ENCODE data around the gene LMO1.

Gene LMO1

DNA sequence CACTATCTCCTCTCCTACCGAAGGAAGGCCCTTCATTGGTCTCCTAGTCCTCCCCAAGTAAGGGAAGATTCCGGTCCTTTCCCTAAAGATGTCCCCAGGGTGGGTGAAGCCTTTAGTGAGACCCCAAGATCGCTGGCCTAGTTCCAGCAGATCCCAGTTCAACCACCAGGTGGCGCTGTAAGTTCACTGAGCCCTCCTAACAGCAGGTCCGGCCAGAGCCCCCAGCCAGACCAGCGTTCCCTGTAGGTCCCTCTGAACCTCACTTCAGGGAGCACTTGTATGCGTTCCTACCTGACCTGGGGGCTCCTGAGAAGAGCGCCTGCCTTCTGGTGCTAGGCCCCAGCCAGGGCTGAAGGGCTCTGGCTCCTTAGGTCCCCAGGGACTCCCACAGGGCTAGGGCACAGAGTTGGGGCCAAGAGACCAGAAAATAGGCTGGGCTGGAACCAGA, 38.1 kb downstream of the LMO1 start:
- peak; percentile 37 for DNase-seq

DNA sequence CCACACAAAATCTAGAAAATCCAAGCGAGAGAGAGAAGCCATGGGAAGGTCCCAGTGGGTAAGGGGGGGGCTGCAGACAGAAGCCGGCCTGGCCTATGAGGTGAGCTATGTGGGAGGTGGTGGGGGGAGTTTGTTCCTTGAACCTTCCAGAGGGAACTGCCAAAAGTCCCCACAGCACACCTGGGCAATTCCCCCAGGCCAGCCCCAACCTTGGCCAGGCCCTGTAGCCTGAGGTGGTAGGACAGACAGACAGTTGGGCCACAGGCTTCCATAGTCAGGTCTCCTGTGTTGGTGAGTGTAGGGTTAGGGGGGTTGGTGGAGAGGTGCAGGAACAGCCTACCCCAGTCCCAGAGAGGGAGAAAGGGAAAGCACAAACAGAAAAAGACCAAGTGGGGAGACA, 39.0 kb downstream of the LMO1 start:
- DNase-seq: no peak

DNA sequence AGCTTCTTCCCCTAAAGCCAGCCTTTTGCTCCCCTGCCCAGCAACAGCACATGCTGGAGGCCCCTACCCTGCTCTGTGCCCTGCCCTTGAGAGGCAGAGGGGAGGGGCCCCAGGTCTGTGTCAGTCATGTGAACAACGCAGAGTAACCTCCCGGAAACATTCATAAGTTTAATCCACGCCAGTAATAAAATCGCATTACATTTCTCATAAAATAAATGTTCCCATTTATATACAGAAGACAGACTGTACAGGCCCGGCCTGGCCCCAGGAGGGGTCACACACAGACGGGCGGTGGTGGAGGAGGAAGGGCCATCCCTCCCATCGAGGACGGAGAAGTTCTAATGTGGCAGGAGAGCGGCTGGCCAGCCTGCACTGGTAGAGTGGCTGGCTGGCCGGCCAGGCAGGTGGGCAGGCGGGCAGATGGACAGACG, 39.5 kb downstream of the LMO1 start:
- DNase-seq: no peak

DNA sequence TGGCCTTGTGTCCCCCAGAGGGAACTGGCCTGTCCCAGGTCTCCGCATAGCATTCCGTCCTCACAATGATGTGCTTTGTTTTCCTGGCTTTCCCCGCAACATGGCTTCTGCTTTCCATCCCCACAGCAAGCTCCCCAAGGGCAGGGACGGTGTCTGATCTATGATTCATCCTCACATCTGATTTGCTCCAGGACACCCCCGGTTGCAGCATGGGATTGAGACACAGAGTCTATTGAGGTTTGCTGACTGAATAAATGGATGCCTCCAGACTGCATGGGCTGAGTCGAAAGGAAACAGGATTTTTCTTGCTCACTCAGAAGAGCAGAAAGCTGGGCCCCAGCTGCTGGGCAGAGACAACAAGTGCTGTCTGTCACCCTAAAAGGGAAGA, 40.2 kb downstream of the LMO1 start:
- DNase-seq: no peak

DNA sequence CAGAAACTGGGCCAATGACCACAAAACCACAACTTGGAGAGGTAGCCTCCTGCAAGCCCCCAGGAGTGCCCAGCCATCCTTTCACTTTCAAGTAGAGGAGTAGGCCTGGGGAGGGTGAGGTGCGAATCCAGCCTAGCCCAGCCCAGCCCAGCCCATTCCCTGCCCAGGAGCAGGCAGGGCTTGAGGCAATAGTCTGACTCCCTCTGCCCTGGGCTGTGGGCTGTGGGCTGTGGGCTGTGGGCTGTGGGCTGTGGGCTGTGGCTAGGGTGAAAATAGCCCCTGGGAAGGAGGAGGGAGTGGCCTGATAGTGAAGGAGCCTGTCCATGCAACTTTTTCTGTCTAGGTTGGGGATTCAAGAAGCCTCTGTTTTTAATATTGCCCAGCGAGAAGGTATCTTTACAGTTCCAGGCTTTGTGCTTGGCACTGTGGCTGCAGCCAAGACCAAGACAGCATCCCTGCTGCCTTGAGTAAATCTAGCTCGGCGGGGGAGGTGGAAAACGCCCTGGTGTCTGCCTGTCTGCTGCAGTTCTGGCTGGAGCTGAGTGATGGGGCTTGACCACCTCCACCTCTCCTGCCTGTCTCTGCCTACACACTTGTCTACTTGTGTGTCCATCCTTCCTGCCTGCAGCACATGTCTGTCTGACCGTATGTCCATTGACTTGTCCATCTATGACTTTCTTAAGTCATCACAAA, 40.7 kb downstream of the LMO1 start:
- DNase-seq: no peak

DNA sequence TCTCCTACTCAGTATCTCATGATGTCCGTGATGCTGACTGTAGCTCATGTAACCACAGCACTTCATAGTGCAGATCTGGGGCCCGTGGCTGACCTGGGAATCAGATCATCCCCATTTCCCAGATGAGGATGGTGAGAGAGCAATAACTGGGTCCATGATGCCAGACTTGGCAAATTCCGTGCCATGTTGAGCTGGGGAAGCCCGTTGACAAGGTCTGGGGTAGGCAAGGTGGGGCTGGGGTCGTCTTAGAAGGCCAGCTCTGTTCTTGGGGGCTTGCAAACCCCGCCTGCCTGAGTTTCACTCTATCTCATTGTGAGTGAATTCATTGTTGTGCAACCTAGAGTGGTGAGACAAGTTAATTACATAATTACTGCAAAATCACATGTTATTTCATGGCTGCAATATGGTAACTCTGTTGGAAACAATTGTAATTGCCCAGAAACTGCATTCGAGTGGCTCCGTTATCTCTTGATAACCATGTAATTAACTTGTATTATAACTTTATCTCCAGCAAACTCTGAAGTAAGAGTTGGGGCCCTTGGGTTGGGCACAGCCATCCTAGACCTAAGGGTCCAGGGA, 41.7 kb downstream of the LMO1 start:
- DNase-seq: no peak

DNA sequence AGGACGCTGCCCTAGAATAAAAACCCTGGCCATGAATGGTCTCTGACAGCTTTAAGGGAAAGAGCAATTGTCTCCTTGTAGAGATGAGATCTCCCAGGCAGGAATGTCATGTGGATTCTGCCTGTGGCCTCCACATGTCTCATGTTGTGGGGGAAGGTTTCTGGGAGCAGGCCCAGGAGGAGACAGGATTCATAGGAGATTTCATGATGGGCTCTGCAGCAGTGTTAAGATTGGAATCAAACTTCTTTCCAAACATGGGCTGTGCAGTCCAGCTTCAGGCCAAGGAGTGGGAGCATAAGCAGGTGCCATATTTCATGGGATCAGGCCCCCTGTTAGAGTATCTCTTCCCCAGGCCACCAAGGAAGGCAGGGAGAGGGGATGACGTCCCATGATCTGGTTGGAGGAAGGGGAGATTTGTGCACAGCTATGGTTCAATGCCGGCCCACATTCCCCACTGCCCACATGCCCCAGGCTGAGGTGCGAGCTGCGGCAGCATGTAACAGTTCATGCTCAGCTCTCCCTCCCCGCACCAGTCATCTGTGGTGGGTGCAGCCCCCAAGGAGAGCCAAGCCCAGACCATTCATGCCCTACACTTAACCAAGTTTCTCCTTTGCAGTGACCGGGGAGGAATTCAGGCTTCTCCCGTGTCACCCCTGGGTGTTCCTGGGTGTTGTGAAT, 42.5 kb downstream of the LMO1 start:
- DNase-seq: no peak

DNA sequence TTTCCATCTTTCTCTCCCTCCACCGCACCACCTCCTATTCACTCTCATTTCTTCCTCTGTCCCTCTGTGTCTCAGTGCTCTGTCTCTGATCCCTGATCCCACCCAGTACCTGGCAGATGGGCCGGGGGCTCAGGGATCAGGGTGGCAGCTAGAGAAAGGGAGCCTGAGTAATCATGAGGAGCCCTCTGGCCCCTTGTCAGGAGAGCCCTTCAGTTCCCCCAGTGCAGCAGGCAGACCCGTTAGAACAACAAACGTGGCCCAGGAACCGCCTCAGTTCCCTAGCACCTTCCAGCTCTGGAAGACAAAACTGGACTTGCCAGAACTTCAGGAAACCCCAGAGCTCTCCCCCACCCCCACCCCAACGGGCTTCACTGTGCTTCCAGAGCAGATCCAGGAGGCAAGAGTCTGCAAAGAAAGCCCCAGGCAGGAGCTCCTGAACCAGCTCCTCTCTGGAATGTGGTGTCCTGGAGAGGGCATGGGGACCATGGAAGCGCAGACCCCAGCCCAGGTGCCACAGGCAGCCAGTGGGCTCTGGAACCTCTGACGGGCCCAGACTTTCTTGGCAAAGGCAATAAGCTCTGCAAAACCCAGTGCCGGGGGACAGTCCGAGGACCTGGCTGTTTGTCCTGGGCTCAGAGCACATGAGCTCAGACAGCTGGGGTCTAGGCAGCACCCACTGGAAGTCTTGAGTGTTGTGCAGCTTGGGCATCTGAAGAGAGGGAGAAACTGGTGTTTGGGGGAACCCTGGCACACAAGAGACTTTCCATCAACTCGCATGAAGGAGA, 43.2 kb downstream of the LMO1 start:
- no peak for DNase-seq

DNA sequence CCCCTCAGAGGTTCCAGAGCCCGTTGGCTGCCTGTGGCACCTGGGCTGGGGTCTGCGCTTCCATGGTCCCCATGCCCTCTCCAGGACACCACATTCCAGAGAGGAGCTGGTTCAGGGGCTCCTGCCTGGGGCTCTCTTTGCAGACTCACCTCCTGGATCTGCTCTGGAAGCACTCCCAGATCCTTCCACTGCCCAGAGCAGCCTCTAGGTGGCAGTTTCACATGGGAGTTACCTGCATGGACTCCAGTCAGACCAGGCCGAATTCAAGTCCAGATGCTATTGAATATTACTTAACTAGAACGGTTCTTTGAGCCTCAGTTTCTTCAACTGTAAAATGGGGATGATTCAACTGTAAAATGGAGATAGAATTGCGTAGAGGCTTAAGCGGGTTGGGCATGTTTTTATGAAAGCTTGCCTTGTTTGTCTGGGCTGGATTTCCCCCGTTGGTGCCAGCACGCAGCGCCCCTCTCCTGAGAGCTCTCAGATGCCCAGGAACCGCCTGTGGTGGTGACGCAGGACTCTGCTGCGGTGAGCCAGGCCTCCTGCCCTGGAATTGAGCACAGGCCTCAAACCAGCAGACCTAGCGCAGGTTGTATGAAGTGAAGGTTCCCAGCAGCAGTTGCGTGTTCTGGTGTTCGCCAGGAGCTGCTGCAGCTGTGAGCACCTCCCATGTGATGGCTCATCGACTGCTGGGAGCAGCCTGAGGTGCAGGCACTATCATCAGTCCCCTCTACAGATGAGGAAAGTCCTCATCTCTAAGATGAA, 44.2 kb downstream of the LMO1 start:
- DNase-seq: no peak

DNA sequence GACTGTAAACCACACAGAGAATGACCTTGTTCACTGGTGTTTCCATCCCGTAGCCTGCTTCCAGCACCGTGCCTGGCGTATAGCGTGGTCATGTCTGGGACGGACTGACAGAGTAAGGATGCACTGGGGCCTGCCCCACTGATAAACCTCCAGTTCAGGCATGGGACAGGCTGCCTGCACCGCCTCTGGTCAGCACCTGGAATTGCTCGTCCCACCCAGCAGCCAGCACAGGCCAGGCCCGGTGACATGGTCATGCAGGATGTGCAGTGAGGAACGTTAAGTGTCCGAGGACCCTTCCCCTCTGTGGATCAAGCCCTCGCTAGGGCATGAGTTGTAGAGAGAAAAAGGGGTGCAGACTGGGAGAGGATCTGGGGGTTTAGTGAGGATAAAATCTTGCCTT, 44.8 kb downstream of the LMO1 start:
- DNase-seq: no peak

DNA sequence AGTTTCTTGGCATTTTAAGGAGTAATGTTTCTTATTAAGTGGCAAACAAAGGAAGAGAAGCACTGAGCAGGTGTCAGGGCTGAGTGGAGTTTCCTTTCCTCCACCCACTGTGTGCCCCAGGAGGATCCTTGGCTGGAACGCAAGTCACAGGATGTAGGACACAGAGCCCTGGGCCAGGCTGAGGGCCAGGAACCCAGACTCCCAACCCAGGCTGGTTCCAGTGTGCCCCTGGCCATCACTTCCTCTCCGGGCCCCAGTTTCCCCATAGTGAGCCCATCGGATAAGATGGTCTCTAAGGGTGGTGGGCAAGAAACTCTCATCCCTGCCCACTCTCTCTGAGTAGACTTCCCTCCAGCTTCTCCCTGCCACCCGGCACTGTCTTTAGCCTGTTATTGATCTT, 45.3 kb downstream of the LMO1 start:
- no peak for DNase-seq

DNA sequence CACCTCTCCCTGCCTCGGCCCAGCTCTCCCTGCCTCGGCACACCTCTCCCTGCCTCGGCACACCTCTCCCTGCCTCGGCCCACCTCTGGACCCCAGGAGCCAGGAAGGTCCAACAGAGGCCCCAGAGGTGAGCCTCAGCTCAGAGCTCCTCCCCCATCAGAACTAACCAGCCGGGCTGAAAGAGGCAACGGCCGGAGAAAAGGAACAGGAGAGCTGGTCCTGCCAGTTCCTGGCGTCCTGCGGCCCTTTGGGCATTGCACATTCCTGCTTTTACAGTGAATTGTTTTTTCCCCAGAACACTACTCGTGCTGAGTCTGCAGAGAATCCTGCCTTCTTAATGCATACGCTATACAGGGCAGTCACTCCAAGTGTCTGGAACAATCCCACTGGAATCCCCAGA, 45.8 kb downstream of the LMO1 start:
- no peak for DNase-seq

DNA sequence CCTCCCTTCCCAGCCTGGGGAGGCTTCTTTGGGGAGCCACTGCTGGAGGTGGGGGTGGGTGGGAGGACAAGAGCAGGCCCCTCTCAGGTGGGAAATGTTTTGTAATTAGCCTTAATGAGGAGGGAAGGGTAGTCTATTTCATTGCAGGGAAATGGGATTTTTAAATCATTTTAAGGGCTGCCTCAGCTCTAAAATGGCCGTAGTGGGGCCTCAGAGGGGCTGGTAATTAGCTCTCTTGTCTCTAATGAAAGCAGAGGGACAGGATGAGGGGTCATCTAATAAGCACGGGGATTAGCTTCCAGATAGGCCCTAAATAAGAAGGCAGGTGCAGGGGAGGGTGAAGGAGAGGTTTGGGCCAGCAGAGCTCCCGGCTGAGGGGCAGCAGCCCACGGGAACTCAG, 46.5 kb downstream of the LMO1 start:
- no peak for DNase-seq

DNA sequence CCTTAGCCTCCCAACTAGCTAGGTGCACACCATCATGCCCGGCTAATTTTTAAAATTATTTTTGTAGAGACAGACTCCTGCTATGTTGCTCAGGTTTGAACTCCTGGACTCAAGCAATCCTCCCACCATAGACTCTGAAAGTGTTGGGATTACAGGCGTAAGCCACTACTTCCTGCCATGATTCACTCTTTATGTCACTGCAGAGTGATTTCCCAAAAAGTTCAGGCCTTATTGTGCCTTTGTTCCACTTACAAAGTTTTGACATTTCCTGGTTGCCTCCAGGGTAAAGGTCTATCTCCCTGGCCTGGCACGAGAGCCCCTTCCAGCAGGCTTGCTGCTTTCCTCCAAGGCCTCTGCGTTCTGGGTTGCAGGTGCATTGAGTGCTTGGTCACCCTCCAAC, 50.3 kb downstream of the LMO1 start:
- DNase-seq: no peak

DNA sequence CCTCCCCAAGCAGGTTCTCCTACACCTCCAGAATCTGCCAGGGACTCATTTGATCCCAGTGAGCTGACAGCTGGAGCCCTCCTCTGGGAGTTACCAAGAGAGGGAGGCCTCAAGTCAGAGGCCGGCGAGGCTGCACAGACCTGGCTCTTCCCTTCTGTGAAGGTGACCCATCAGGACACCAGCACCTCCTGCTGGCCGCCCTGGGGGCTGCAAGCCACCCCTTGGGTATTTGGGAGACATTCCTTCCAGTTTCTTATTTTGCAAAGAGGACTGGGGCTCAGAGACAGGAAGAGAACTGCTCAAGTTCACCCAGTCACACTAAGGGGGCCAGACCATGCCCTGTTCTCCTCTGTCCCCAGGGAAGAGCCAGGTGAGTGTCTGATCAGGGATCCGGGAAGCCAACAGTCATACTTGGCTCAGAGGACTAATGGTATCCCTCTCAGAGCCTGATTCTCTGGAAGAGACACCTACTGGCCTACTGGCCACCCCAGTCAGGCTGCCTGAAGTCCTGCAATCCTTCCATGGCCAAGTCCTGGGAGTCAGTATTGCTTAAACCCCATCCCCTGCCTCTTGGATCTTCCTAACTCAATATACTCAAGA, 54.4 kb downstream of the LMO1 start:
- no peak for DNase-seq

DNA sequence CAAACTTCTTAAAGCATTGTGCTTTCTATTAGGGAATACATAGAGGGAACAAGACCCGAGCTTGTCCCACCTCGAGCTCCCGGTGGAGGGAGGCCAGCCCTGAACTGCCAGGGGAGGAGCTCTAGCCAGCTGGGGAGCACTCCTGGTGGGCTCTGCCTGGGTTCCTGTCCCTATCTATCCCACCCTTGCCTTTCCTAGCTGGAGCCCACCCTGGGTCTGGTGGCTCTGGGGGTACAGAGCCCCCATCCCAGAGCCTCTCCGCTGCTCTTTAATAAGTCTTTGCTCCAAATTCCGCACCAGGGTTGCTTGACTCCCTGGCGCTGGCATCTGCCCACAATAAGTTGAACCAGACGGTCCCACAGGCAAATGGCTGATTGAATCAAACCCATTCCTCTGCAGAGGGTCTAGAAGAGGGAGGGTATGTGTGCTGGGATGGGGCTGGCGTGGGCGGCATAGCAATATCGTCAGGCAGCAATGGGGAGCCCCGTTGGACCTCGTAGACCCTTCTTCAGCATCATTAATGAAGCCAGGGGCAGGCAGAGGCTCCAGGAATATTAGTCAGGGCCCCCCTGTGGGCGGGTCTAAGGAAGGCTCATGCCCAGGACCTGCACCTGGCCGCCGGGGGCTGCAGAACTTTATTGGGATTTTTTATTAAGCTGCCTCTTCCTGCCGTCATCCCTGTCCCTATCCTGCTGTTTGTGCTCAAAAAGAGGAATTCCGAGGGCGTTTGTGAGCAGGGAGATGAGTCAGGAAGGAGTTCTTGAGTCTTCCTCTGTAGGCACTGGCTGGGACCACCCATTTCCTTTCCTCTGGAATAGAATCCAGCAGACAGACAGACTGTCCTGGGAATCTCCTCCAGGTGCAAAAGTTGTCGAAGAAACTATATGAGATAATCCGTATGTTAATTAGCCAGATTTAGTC, 56.3 kb downstream of the LMO1 start:
- no peak for DNase-seq

DNA sequence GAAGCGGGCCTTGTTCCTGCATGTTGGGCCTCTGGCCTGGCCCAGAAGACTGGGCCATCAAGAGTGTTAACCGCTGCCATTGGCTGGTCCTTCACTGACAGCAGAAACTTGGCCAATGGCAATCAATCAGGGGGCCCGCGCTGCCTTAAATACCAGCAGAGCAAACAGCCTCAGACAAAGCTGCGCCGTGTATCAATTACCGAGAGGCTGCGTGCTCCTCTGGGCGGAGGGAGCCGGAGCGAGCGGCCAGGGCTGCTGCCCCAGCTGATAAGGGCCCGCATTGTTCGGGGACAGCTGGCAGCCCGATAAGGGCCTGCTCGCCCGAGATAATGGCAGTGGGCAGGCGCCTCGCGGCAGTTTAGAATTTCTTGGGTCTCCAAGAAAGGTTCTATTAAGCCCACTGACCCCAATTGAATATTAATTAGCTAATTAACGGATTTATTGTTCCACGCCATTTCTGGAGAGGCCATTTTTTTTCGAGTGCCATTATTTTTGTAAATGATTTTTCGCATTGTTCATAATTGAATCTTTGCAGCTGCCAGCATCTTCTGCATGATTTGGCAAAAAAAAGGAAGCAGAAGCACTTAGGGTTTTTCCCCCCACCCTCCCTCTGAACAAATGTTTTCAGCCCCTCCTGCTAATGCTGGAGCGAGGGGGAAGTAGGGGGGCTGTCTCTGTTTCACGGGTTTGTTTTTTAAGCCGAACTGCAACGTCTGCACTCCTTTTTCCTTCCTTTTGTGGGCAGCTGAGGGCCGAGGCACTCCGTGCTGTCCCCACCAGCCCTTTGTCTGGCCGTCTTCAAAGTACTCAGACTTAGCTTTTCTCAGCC, 57.2 kb downstream of the LMO1 start:
- DNase-seq: peak; percentile 68

DNA sequence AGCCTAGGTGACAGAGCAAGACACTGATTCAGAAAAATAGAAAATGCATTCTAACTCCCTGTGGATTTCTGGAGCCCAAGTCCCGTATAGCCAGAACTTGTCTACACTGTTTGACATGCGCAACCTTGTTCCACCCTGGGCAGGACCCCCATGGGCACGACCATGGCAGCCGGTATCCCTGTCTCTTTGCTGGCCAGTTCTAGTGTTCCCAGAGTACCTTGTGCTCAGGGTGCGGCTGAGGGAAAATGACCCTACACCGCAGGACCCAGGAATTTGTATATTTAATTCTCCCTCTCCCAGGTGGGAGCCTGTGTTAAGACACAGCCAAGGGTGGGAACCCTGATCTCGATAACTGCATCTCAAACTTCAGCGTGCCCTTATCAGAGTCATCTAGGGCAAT, 58.1 kb downstream of the LMO1 start:
- DNase-seq: no peak

DNA sequence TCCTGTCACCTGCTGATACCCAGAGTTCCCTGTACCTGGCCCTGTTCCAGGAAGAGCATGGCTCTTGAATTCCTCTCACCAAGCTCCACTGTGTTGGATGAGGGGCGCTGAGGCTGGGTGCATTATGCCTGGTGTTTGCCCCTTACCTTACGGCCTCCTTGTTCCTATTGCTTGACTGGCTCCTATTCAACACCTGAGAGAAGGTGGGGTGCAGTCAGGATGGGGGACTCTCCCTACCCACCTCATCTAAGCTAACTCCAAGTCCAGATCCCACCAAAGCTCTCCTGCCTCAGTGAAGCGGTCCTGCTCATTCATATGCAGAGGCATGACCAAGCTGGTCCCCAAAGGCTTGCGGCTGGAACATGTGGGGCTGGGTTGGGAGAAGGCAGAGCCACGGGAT, 59.1 kb downstream of the LMO1 start:
- DNase-seq: no peak

DNA sequence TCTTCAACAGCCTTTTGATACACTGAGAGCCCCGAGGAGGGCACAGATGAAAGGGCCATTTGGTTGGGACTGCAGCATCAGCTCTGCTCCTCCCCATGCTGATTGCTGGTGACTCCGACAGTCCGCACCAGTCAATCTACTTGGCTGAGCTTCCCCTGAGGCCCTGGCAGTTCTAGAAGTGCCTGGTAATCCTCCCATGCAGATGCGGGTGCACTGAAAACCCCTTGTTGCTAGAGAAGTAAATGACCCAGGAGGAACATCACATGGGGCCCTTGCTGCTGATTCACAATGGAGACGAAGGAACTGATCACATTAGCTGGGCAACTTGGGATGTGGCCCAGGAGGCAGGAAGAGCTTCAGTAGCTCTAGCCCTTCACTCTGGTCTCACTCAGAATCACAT, 59.7 kb downstream of the LMO1 start:
- no peak for DNase-seq

DNA sequence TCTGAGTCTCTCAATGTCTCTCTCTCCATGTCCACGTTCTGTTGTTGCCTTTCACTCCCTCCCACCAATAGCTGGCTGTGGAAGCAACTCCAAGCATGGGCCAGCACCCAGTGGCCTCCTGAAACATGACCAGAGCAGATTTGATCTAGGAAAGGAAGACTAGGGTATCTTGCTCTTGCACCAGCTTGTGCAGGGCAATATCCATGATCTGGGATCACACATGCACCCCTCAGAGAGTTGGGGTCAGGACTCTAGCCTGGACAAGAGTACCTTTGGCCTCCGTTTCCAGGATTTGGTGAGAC, 60.3 kb downstream of the LMO1 start:
- no peak for DNase-seq

Measured in NCI-H2107 (cell line).